NOMO-1 treated with dmso at 0.1 percent for 144 hours (cell line): ENCODE results near the gene SS18L1.
A peak's percentile ranks its signal among the peaks of the same experiment; 100 is the strongest.
"Not testable (repeated sequence)": the region's sequence is repeated elsewhere in the genome, so short reads cannot be mapped to it uniquely, and the experiment has no call there.

Experiments
- DNase-seq: peaks from one replicate; lab custom pipeline; 2025; ENCODE audit not compliant: unreplicated experiment; lab: John Stamatoyannopoulos, UW

SS18L1 gene, protein sequence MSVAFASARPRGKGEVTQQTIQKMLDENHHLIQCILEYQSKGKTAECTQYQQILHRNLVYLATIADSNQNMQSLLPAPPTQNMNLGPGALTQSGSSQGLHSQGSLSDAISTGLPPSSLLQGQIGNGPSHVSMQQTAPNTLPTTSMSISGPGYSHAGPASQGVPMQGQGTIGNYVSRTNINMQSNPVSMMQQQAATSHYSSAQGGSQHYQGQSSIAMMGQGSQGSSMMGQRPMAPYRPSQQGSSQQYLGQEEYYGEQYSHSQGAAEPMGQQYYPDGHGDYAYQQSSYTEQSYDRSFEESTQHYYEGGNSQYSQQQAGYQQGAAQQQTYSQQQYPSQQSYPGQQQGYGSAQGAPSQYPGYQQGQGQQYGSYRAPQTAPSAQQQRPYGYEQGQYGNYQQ

DNA sequence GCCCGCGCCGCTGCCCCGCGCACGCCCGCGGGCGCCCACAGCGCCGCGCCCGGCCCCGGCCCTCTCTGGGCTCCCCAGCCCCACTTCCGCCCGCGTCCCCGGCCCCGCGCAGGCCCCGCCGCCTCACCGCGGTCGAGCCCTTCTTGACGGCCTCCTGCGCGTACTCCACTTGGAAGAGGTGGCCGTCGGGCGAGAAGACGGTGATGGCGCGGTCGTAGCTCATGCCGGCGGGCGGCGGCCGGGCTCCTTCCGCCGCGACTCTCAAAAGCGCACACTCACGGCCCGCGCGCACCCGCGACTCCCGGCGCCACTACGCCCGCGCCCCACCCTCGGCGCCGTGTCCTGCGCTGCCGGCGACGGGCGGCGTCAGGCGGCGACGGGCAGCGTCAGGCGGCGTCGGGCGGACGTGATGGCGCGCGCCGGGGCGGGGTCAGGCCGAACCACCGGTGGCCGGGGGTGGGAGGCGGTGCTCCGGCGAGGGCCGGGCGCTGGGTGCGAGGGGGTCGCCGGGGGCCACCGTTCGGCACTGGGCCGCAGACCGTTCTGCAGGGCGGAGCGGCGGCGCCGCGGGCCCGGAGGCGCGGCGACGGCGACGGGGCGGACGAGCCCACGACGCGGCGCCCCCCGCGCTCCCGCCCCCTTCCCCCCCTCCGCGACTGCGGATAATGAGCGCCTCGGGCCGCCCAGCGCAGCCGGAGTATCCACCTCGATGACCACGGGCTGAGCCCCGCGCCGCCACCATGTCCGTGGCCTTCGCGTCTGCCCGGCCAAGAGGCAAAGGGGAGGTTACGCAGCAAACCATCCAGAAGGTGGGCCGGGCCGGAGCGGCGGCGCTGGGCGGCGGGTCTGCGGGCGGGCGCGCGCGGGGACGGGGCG, at the start of gene SS18L1, which contains the start of gene PSMA7:
Gene SS18L1 (plus strand): TSS at position 689 of the 876 bp plus-strand sequence. CDS start 52 bp downstream, at position 741.
Gene PSMA7 (minus strand): TSS at position 314 of the 876 bp plus-strand sequence. CDS start 91 bp downstream, at position 223.
- peak; percentile 83 for DNase-seq

DNA sequence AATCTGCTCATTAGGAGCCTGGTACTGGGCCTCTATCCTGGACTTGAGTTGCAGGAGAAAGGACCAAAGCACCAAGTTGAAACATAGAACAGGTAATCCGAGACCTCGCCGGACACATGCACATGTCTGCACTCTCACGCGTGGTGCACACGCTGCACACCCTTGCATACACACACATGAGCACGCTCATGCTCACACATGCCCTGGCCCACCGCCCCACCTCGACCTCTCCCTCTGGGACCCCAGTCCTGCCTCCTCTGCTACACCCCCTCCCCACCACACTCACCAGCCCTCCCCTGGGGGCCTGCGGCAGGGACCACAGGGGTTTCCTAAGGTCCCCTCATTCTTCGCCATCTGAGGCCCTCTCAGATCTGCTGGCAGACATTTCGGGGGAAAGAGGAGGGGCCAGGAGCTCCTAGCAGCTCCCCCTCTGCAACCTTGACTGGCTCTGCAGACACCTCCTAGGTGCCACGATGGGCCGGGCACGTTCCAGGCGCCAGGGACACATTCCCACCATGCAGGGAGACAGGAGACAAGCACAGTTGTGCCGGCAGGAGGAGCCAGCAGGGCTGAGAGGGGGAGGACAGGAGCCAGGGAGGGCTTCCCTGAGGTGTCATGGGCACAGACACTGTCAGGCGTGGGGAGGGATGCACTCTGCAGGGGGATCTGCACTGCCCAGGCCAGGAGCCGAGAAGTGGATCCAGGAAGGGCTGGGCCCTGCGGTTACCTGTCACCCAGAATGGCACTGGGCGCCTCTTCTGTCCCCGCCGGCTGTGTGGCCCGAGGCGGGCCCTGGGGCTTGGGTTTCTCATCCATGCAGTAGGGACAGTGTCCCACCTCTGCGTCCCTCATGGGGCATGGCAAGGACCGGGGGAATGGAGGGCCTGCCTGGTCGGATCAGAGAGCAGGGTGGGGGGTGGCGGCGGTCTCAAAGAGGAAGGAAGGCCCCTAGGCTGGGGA, 46.9 kb upstream of the SS18L1 start:
- no peak for DNase-seq

DNA sequence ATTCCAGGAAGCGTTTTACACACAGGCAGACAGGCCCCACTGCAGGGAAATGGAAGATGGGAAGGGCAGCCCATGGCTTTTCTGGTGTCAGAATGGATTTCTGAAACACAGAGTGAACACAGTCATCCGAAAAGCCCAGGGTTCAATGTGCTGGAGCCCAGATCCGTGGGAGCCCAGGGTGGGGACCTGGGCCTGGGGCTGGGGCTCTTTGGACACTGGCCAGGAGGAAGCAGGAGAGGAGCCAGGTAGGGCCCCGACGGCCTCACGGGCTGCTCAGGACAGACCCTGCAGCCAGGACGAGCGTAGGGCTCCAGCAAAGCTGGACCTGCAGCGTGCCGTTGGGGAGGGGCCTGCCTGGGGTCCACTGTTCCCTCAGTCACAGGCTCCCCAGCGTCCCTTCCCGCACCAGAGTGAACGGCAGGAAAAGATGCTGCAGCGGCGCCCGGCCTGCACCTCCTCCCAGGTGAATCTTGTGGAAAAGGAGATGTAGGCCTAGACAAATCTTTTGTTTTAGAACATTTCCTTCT, 45.6 kb upstream of the SS18L1 start:
- no peak for DNase-seq

DNA sequence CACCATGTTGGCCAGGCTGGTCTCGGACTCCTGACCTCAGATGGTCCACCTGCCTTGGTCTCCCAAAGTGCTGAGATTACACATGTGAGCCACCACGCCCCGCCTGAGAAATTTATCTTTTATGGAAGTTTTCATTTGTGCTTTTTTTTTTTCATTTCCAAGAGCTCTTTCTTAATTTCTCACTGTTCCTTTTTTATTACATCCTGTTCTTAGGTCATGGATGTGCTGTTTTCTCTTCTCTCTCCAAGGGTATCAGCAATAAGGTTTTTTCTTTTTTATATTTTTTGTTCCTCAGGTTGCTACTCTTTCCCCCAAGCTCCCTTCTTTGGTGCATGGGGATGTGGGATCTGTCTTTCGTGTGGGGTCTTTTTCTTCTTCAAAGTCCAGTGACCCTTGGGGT, 42.5 kb upstream of the SS18L1 start:
- DNase-seq, result no peak

DNA sequence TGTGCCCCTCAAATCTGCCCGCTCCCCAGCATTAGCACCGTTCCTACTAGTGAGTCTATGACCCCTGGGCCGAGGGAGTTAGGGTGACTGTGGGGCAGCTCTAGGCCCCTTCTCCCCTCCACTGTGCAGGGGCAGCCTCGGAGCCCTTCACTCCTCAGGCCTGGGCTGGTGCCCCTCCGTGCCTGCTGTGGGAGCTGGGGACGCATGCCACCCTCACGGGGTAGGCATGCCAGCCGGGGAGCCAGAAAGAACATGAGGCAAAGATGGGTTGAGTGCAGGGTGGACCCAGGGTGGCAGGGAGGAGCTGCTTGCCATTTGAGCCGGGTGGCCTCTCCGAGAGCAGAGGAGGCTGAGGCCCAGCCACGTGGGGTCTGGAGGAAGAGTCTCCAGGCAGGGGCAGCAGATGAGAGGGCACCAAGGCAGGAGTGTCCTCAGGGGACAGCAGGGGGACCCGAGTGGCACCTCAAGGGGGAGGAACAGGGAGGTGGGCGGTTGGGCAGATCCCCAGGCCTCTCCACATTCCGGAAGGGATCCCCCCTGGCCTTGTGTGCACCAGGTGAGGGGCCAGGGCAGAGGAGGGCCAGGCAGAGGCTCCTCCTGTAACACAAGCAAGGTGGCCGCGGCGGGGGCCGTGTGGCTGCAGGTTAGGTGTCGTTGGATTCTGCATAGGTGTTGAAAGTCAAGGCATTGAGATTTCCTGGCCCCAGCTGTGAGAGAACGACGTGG, 39.9 kb upstream of the SS18L1 start:
- DNase-seq, result no peak

DNA sequence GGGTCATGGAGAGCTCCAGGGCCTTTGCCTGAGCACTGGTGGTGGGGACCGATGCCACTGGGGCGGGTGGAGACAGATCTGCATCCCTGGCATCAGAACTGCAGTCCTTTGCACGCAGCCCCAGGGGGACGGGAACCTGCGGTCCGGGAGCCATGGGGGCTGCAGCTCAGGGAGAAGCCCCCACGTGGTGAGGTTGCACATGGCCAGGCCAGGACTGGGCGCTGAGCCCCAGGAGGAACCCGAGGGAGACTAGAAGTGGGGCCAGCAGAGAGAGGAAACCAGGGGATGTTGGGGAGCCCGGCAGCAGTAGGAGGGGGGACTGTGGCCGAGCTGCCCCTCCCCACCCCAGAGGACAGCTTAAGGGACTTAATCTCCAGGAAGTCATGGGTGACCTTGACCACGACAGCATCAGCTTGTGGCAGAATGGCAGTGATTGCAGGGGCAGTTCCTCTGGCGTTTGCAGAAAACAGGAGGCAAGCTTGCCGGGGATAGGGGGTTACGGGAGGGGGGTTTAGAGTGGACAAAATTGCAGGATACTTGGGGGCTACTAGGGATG, 39.3 kb upstream of the SS18L1 start:
- no peak for DNase-seq

DNA sequence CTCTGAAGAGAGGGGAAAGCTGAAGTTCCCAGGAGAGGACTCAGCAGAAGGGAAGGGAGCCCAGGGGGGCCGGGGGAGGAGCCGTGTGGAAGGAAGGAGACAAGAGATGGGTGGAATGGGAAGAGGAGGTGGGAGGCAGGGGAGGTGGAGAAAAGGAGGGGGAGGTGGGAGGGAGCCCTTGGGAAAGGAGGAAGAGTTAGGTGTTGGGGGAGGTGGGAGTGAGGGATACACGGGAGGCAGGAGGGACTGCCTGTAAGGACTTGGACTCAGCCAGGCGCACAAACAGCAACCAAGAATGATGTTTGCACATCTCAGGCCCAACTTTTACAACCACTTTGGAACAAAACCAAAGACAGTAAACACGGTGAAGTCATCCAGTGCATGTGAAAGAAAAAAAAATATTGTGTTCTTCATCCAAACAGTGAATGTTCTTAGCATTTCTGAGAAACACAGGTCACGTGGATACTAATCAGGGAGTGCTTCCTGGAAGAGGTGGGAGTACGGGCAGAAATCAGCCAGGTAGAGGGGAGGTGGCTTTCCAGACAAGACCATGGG, 38.7 kb upstream of the SS18L1 start:
- no peak for DNase-seq

DNA sequence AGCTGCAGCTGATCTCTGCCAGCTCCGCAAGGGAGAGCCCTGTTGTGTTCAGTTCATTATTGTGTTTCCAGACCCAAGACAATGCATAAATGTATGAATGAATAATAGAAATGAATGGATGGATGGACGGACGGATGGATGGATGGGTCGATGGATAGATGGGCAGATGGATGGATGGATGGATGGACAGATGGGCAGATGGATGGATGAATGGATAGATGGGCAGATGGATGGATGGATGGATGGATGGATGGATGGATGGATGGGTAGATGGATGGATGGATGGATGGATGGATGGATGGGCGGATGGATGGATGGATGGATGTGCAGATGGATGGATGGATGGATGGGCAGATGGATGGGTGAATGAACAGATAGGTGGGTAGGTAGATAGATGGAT, 38.0 kb upstream of the SS18L1 start:
- DNase-seq, result no peak

DNA sequence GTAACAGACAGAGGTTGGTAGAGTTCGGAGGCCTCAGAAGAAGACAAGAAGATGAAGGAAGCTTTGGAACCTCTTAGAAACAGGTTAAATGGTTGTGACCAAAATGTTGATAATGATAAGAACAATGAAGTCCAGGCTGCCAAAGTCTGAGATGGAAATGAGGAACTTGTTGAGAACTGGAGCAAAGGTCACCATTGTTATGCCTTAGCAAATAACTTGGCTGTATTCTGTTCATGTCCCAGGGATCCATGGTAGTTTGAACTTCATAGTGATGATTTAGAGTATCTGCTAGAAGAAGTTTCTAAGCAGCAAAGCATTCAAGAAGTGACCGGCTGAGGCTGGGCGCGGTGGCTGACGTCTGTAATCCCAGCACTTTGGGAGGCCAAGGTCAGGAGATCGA, 32.4 kb upstream of the SS18L1 start:
- DNase-seq, result no peak

DNA sequence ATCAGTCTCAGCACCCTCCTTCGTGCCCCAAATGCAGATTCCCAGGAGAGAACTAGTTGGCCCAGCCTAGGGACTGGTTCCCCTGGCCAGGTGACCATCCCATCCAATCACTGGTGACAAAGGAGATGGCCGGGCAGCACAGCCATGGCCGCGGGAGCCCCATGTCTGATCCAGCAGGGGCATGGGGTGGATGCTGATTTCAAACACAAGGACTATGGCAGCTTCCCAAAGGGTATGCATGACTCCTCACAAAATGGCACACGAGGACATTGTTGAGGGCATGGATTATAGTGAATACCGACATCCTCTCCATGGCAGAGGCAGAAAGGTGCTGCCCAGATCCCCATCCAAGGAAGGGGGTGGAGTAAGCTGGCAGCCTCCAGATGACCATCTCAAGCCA, 31.2 kb upstream of the SS18L1 start:
- no peak for DNase-seq

DNA sequence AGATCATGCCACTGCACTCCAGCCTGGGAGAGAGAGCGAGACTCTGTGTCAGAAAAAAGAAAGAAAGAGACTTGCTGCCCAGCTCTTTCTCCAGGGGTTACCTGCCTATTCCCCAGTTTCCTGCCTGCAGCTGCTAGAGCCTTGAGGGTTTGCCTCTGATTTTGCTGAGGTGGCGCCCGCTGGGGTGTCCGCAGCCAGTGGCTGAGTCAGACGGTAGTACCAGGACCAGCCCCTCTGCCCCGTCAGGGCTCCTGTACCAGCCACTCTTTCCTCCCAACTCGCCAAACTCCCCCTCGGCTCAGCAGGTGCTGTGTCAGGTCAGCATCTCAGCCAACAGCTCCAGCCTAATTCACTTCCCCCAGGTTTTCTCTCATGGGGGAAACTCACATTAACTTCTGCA, 28.7 kb upstream of the SS18L1 start:
- DNase-seq, result no peak

DNA sequence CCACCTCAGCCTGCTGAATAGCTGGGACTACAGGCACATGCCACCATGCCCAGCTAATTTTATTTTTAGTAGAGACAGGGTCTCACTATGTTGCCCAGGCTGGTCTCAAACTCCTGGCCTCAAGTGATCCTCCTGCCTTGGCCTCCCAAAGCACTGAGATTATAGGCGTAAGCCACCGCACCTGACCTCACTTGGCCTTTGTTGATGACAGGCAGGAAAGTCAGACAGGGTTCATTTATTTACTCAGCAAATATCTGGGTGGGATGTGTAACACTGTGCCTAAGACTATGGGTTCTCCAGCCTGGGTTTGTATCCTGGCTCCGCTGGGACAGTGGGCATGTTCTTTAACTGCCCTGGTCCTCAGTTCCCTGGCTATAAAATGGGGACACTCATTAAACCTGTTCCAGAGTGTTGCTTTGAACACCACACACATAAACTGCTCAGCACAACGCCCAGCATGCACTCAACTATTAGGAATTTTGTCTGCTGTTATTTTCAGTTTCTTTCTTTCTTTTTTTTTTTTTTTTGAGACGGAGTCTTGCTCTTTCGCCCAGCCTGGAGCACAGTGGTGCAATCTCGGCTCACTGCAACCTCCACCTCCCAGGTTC, 27.7 kb upstream of the SS18L1 start:
- DNase-seq, result not testable (repeated sequence)

DNA sequence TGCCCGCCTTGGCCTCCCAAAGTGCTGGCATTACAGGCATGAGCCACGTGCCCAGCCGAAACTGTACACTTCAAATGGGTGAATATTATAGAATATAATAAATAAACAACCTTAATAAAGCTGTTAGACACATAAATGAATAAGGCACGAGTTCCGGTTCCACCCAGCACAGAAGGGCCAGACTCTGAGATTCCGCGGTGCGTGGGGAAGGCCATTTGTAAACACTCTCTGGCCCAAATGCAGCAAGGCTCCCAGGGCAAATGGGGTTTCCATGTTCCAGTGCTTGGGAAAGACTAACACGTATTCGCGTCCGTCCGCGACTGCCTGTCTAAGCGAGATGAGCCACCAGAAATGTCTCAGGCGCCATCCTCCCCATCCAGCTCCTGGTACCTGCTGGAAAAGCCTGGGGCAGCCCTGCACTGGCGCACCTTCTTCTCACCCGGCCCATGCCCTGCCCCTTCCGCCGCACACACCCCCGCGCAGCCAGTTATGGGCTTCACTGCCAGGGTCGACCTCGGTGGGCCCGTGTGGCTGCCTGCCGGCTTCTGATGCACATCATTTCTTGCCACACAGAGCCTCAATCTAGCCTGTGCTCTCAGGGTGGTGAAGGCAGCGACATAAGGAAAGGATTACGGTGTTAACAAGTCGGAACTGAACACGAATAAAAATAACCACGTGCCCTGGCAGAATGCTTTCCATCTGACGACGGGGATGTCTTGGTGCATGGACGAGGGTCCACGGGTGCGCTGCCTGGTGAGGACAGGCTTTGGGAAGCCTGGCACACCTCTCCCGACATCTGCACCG, 26.8 kb upstream of the SS18L1 start:
- no peak for DNase-seq

DNA sequence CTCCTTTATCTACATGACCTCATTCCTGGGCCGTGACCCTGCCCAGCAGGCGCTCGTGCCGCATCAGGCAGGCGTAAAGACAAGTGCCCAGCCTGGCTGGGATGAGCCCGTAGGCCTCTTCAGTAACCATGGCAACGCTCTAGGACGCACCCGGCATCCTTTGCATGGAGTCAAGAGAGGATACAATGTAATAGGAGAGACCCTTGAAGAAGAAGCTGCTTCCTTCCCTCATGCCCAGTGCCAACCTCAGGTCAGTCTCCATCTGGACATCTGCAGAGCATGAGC, 26.3 kb upstream of the SS18L1 start:
- DNase-seq, result no peak

DNA sequence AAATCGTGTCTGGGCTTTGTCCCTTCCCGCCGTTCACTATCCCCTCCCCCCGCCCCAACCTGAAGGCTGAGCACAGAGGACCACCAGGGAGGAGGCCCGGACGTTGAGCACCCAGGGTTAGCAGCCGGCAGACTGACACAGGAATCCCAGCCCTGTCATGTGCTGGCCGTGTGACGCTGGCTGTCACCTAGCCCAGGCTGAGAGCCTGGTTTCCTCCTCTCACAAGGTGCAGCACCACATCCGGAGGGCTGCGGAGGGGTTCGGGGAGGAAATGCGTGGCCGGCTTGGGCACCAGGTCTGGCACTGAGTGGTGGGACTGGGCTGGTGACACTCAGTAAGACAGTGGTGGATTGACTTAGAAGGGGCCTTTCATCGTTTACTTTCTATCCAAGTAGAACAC, 25.9 kb upstream of the SS18L1 start:
- DNase-seq, result no peak

DNA sequence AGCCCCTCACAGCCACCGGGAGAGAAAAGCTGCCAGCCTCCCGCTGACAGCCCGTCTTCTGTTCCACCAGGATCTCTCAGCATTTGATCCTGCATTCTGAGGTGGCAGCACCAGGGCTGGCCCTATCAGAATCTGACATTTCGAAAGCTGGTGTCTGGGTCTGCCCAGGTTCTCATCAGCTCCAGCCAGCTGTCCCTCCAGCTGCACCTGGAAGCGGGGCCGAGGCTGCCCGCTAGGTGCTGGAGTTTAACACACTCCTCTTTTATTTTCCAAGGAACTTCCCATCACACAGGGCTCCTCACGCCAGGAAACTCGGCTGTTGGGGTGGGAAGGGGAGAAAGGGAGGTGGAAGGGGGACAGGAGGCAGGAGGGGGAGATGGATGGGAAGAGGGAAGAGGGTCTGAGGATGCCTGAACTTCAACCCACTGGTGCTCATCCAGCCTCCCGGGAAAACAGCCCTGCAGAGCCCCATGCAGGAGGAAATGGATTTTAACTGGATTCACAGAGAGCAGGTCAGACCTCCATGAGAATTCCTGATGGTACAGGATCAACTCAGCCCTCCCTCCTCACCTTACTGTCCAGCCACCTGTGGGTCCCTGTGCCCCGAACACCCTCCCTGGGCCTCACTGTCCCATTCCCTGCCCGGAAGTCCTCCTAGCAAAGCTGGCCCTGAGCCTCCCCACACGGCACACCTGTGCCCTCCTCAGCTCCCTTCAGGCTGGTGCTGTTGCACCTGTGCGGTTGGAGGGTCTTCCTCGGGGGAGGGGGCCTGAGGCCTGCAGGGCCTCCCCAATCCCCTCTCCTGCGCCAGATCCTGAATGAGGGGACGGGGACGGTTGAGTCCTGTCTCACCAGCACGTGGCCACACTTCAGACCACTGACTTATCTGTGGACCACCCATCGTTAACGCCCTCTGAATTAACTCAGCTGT, 25.2 kb upstream of the SS18L1 start:
- DNase-seq, result no peak

DNA sequence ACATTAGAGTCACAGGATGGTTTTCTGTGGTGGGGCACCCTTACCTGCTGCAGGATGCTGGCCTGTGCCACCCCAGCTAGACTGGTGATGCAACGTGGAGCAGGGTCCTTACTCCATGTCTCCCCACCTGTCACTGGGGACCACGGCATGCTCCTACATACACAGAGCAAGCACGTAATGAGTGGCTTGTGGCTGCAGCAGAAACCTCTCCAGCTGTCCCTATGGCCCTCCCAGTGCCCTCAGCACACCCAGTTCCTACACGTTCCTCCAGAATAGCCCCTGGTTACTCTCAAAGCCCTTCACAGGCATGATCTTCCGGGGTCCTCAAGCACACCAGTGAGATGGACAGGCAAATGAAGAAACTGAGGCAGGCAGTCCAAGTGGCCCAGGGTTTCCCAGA, 24.5 kb upstream of the SS18L1 start:
- DNase-seq, result no peak
